GM12878 (cell line): ENCODE results near the gene CACUL1. TPM values are rescaled to one million over a fixed set of nuclear protein-coding genes. Genes with fewer than 3 reads are reported as not detected.

Source experiments
- ATAC-seq: fragments of 200-7000 bp; cut with Tn5 transposase; 3 replicates; pipeline ENCODE4 v1.9.1; 2020; ENCODE audit warnings: mild to moderate bottlenecking, moderate library complexity
- BruUV-seq: library from RNA; stranded (reverse); fragments of 400-500 nt; replicated peaks from 2 replicates; lab custom pipeline; 2021; lab: Mats Ljungman, UMichigan
- CTCF ChIA-PET: fragments of 300-600 bp; sonication (Branson Sonifier 250); formaldehyde crosslinking; extraction: SDS; loops from one replicate; lab custom pipeline; 2021; ENCODE audit warnings: inconsistent platforms; lab: Yijun Ruan, JAX
- POLR2A ChIA-PET: fragments of 350-600 bp; formaldehyde crosslinking; extraction: SDS; loops from one replicate; lab custom pipeline; 2021; ENCODE audit warnings: inconsistent platforms; lab: Charles Lee
- RAD21 ChIA-PET: fragments of 300-600 bp; sonication (Branson Sonifier 250); formaldehyde crosslinking; loops from one replicate; lab custom pipeline; 2023; ENCODE audit warnings: antibody characterized with exemption; ENCODE audit not compliant: unreplicated experiment; lab: Charles Lee
- SMC1A ChIA-PET: fragments of 300-600 bp; sonication (Branson Sonifier 250); formaldehyde crosslinking; loops from one replicate; lab custom pipeline; 2023; ENCODE audit not compliant: unreplicated experiment, uncharacterized antibody; lab: Charles Lee
- DNase-seq: peaks from one replicate; pipeline ENCODE4 v3.0.0-alpha.2; 2011; ENCODE audit warnings: low read depth, low spot score
- FAIRE-seq: peaks from 3 replicates; lab custom pipeline; 2011; peaks lifted over from hg19 to GRCh38; lab: Jason Lieb, UNC
- H2AFZ ChIP-seq: 2 replicates; pipeline ENCODE4 v1.6.0; 2011; ENCODE audit warnings: low read depth, low read length, control low read depth; ENCODE audit not compliant: control insufficient read depth
- H3K27ac ChIP-seq: 2 replicates; pipeline ENCODE4 v1.5.1; 2011; ENCODE audit warnings: control low read depth; ENCODE audit not compliant: control insufficient read depth, insufficient read depth
- H3K27me3 ChIP-seq, 2 experiments: replicated peaks in 1 of 2; 2 replicates each; pipeline versions ENCODE4 v1.6.0 to v1.6.1; 2011; ENCODE audit warnings: low read length in 1 of 2; ENCODE audit not compliant: control insufficient read depth in 2 of 2, insufficient read depth in 2 of 2
- H3K36me3 ChIP-seq, 2 experiments: 2 replicates each; pipeline ENCODE4 v1.5.1; 2011; ENCODE audit warnings: low read length in 1 of 2; ENCODE audit not compliant: control insufficient read depth in 2 of 2, insufficient read depth in 2 of 2
- H3K4me1 ChIP-seq: 2 replicates; pipeline ENCODE4 v1.6.1; 2011; ENCODE audit warnings: mild to moderate bottlenecking, low read length, moderate library complexity, mixed read lengths; ENCODE audit not compliant: control insufficient read depth, insufficient read depth
- H3K4me2 ChIP-seq: 2 replicates; pipeline ENCODE4 v1.6.0; 2011; ENCODE audit warnings: control low read depth; ENCODE audit not compliant: control insufficient read depth, insufficient read depth
- H3K4me3 ChIP-seq: fragments of 200-600 bp; sonication (generic); 2 replicates; pipeline ENCODE4 v1.5.1; 2016
- H3K79me2 ChIP-seq: 2 replicates; pipeline ENCODE4 v1.6.0; 2011; ENCODE audit warnings: low read length; ENCODE audit not compliant: control insufficient read depth, insufficient read depth
- H3K9ac ChIP-seq: 2 replicates; pipeline ENCODE4 v1.8.0; 2011; ENCODE audit warnings: low read length, control low read depth, mixed read lengths; ENCODE audit not compliant: control insufficient read depth, insufficient read depth
- H3K9me3 ChIP-seq: replicated peaks from 3 replicates; pipeline ENCODE4 v1.5.1; 2011; ENCODE audit warnings: mild to moderate bottlenecking, low read length; ENCODE audit not compliant: control insufficient read depth, insufficient read depth
- H4K20me1 ChIP-seq: 2 replicates; pipeline ENCODE4 v1.6.0; 2011; ENCODE audit not compliant: control insufficient read depth, insufficient read depth
- BRCA1 ChIP-seq: IDR thresholded peaks from 2 replicates; pipeline ENCODE4 v1.6.1; 2011; ENCODE audit warnings: low read depth, low read length, improper control_type of control experiment
- CBFB ChIP-seq: IDR thresholded peaks from 2 replicates; pipeline ENCODE4 v1.6.1; 2016; ENCODE audit warnings: antibody characterized with exemption, low read depth
- ETV6 ChIP-seq, 2 experiments: fragments of 450-650 bp in 1 of 2; IDR thresholded peaks in 1 of 2; conservative IDR thresholded peaks in 1 of 2; 2 replicates each; pipeline ENCODE4 v1.6.1; 2014; ENCODE audit warnings: antibody characterized with exemption in 1 of 2, borderline replicate concordance in 1 of 2, low read depth in 1 of 2, mild to moderate bottlenecking in 1 of 2, moderate library complexity in 1 of 2
- FOS ChIP-seq: IDR thresholded peaks from 3 replicates; pipeline ENCODE4 v1.6.1; 2011; ENCODE audit warnings: borderline replicate concordance; ENCODE audit not compliant: insufficient read length; ENCODE audit errors: extremely low read depth
- FOXM1 ChIP-seq: IDR thresholded peaks from 2 replicates; pipeline ENCODE4 v1.6.1; 2012; ENCODE audit warnings: low read depth, mild to moderate bottlenecking, inconsistent platforms, low read length, moderate library complexity
- KLF5 ChIP-seq: fragments of 450-650 bp; IDR thresholded peaks from 2 replicates; pipeline ENCODE4 v1.6.1; 2014; ENCODE audit warnings: mild to moderate bottlenecking; ENCODE audit not compliant: partially characterized antibody
- MYC ChIP-seq: IDR thresholded peaks from 2 replicates; pipeline ENCODE4 v1.6.1; 2011; ENCODE audit warnings: mild to moderate bottlenecking, low read length, moderate library complexity, inconsistent platforms; ENCODE audit not compliant: insufficient read depth, insufficient replicate concordance, insufficient read length, severe bottlenecking
- SIX5 ChIP-seq: IDR thresholded peaks from 2 replicates; pipeline ENCODE4 v1.6.1; 2011; ENCODE audit warnings: mild to moderate bottlenecking, low read depth, low read length, moderate library complexity; ENCODE audit not compliant: severe bottlenecking
- SMAD5 ChIP-seq: IDR thresholded peaks from 2 replicates; pipeline ENCODE4 v1.6.1; 2016; ENCODE audit warnings: antibody characterized with exemption, low read depth
- SMC3 ChIP-seq: IDR thresholded peaks from 2 replicates; pipeline ENCODE4 v1.6.1; 2011; ENCODE audit warnings: low read length, improper control_type of control experiment, borderline replicate concordance
- WGBS: methylation state at CpG from one replicate; pipeline ENCODE4 v1.1.6; 2016; ENCODE audit warnings: low lambda C conversion rate; ENCODE audit not compliant: insufficient replicate concordance, insufficient coverage; ENCODE audit errors: missing lambda C conversion rate; 5-methylcytosine and 5-hydroxymethylcytosine counted together
- in situ Hi-C: fragments of 300-500 bp; cut with MboI; formaldehyde crosslinking; loops from 9 replicates; pipeline ENCODE4 v1.14.3; 2018; ENCODE audit warnings: mixed read lengths
- intact Hi-C: fragments of 100-400 bp; cut with micrococcal nuclease; formaldehyde crosslinking; loops from one replicate; pipeline ENCODE4 v1.14.2; 2022; ENCODE audit not compliant: unreplicated experiment
- polyA plus RNA-seq, 11 experiments: library from polyadenylated mRNA; depleted of rRNA in 4 of 11; unstranded in 6 of 11; stranded (reverse) in 5 of 11; fragments of >200 nt; fragmentation: Nextera tagmentation in 4 of 11; fragmentation: Illumina TruSeq in 1 of 11; extraction: Ambion mirVana in 4 of 11; extraction: Trizol in 1 of 11; gene quantifications; 1 replicate in 1 of 11; 2 replicates in 10 of 11; pipeline versions ENCODE4 v1.2.1 to v1.2.3, GENCODE V29; 2011 to 2016; ENCODE audit warnings: inconsistent platforms in 2 of 11, missing spikeins in 2 of 11, low read depth in 1 of 11
- total RNA-seq, 4 experiments: library from RNA; depleted of rRNA in 3 of 4; stranded (reverse); fragments of >200 nt in 3 of 4; fragmentation: Illumina TruSeq in 1 of 4; extraction: Trizol in 1 of 4; gene quantifications; 2 replicates each; pipeline versions ENCODE4 v1.2.1 to v1.2.3, GENCODE V29; 2013 to 2021
- TF ChIP-seq, protein P1 (sequence below): IDR thresholded peaks from 2 replicates; pipeline ENCODE4 v1.6.1; 2012; ENCODE audit warnings: low read depth, low read length, improper control_type of control experiment
- TF ChIP-seq, protein P2 (sequence below): fragments of 450-650 bp; formaldehyde crosslinking; IDR thresholded peaks from 2 replicates; pipeline ENCODE4 v1.5.0; 2022; ENCODE audit warnings: mild to moderate bottlenecking, missing genetic modification characterization
- TF ChIP-seq, protein P3 (sequence below): IDR thresholded peaks from 2 replicates; pipeline ENCODE4 v1.6.1; 2011; ENCODE audit warnings: low read depth, mild to moderate bottlenecking, low read length, moderate library complexity, borderline replicate concordance; ENCODE audit errors: extremely low read depth
- TF ChIP-seq, protein P4 (sequence below): fragments of 450-650 bp; IDR thresholded peaks from 2 replicates; pipeline ENCODE4 v1.6.1; 2017; ENCODE audit warnings: borderline replicate concordance
- TF ChIP-seq, protein P5 (sequence below): fragments of 450-650 bp; IDR thresholded peaks from 2 replicates; pipeline ENCODE4 v1.6.1; 2017; ENCODE audit warnings: antibody characterized with exemption, mild to moderate bottlenecking, moderate library complexity

Gene CACUL1
- total and polyA plus RNA-seq, 10 of the 15 experiments (the other 5 are each of a cell fraction or from before 2014, with no cell fraction given) = 7.4 to 23.2 (median 13.0) TPM

DNA sequence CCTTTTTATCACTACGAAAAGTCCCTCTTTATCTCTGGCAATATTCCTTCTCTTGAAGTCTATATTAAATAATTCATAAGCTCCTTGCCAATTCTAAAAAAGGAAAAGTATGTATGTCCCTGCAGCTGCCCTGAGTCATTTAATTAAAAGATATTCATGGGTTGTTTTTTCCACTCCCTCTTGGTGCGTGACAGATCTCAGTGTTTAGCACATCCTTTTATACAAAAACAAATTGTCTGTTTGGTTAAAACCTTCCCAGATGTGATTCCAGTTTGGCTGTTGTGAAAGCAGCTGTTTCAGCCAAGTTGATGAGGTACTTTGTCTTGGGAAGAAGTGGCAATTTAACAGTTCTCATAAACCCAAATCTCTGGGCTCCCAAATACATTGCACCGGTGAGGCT is 125.6 kb downstream of the CACUL1 start:
- Histone ChIP-seq H4K20me1 (no peaks in the 10 kb centered on the region; the same call in 1 of the 2 replicates), H3K4me2 (no peak overlapping the region), H3K9ac (no peak overlapping the region), H3K9me3 (no peaks in the 10 kb centered on the region), H3K4me1 (no peaks in the 10 kb centered on the region), H2AFZ (no peak overlapping the region), H3K4me3 (no peak overlapping the region), H3K36me3 (no peaks in the 10 kb centered on the region), H3K79me2 (no peaks in the 10 kb centered on the region), H3K27me3 (no peaks in the 10 kb centered on the region; a peak in 2 of 4 replicates), H3K27ac (no peak overlapping the region)
- in situ Hi-C loops (no loop called here), intact Hi-C loops (no loop called here)
- BruUV-seq = no TSS peak
- ChIA-PET SMC1A (interaction anchor here (0.7 kb wide), 1 partner anchor 60 kb away, joined by 3 read pairs; no protein-coding TSS in a partner anchor), CTCF (no interaction called here), RAD21 (no interaction called here), POLR2A (no interaction called here)
- ATAC-seq (no peak), DNase-seq (no peak), FAIRE-seq (no peak)
- WGBS = 13% methylated on average over 3 of the region's 3 CpGs
- TF ChIP-seq, protein P1, sequence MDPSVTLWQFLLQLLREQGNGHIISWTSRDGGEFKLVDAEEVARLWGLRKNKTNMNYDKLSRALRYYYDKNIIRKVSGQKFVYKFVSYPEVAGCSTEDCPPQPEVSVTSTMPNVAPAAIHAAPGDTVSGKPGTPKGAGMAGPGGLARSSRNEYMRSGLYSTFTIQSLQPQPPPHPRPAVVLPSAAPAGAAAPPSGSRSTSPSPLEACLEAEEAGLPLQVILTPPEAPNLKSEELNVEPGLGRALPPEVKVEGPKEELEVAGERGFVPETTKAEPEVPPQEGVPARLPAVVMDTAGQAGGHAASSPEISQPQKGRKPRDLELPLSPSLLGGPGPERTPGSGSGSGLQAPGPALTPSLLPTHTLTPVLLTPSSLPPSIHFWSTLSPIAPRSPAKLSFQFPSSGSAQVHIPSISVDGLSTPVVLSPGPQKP = no peak
- no peak for TF ChIP-seq FOXM1
- no peak for TF ChIP-seq ETV6 (conservative IDR thresholded peaks at IDR 0.05 in 1 of 2, IDR thresholded peaks at IDR 0.05 in 1 of 2; ENCODE audit: borderline replicate concordance in 1 of 2, low read depth in 1 of 2)
- TF ChIP-seq FOS = no peak
- TF ChIP-seq, protein P2, sequence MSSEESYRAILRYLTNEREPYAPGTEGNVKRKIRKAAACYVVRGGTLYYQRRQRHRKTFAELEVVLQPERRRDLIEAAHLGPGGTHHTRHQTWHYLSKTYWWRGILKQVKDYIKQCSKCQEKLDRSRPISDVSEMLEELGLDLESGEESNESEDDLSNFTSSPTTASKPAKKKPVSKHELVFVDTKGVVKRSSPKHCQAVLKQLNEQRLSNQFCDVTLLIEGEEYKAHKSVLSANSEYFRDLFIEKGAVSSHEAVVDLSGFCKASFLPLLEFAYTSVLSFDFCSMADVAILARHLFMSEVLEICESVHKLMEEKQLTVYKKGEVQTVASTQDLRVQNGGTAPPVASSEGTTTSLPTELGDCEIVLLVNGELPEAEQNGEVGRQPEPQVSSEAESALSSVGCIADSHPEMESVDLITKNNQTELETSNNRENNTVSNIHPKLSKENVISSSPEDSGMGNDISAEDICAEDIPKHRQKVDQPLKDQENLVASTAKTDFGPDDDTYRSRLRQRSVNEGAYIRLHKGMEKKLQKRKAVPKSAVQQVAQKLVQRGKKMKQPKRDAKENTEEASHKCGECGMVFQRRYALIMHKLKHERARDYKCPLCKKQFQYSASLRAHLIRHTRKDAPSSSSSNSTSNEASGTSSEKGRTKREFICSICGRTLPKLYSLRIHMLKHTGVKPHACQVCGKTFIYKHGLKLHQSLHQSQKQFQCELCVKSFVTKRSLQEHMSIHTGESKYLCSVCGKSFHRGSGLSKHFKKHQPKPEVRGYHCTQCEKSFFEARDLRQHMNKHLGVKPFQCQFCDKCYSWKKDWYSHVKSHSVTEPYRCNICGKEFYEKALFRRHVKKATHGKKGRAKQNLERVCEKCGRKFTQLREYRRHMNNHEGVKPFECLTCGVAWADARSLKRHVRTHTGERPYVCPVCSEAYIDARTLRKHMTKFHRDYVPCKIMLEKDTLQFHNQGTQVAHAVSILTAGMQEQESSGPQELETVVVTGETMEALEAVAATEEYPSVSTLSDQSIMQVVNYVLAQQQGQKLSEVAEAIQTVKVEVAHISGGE = no peak
- no peak for TF ChIP-seq CBFB
- no peak for TF ChIP-seq MYC
- TF ChIP-seq KLF5 = no peak
- TF ChIP-seq, protein P3, sequence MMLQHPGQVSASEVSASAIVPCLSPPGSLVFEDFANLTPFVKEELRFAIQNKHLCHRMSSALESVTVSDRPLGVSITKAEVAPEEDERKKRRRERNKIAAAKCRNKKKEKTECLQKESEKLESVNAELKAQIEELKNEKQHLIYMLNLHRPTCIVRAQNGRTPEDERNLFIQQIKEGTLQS = no peak
- no peak for TF ChIP-seq BRCA1
- TF ChIP-seq, protein P4, sequence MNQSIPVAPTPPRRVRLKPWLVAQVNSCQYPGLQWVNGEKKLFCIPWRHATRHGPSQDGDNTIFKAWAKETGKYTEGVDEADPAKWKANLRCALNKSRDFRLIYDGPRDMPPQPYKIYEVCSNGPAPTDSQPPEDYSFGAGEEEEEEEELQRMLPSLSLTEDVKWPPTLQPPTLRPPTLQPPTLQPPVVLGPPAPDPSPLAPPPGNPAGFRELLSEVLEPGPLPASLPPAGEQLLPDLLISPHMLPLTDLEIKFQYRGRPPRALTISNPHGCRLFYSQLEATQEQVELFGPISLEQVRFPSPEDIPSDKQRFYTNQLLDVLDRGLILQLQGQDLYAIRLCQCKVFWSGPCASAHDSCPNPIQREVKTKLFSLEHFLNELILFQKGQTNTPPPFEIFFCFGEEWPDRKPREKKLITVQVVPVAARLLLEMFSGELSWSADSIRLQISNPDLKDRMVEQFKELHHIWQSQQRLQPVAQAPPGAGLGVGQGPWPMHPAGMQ = no peak
- TF ChIP-seq, protein P5, sequence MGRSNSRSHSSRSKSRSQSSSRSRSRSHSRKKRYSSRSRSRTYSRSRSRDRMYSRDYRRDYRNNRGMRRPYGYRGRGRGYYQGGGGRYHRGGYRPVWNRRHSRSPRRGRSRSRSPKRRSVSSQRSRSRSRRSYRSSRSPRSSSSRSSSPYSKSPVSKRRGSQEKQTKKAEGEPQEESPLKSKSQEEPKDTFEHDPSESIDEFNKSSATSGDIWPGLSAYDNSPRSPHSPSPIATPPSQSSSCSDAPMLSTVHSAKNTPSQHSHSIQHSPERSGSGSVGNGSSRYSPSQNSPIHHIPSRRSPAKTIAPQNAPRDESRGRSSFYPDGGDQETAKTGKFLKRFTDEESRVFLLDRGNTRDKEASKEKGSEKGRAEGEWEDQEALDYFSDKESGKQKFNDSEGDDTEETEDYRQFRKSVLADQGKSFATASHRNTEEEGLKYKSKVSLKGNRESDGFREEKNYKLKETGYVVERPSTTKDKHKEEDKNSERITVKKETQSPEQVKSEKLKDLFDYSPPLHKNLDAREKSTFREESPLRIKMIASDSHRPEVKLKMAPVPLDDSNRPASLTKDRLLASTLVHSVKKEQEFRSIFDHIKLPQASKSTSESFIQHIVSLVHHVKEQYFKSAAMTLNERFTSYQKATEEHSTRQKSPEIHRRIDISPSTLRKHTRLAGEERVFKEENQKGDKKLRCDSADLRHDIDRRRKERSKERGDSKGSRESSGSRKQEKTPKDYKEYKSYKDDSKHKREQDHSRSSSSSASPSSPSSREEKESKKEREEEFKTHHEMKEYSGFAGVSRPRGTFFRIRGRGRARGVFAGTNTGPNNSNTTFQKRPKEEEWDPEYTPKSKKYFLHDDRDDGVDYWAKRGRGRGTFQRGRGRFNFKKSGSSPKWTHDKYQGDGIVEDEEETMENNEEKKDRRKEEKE = no peak
- TF ChIP-seq SMC3 = no peak
- no peak for TF ChIP-seq SIX5
- TF ChIP-seq SMAD5 = no peak
